HUDEP-2 (cell line): Measurements from ENCODE around the gene CD101.
"Not testable (repeated sequence)": the region's sequence is repeated elsewhere in the genome, so short reads cannot be mapped to it uniquely, and the experiment has no call there.

Experiments used
- DNase-seq, 76 experiments: peaks; one replicate each; lab custom pipeline; 2025; ENCODE audit not compliant: unreplicated experiment in 76 of 76; lab: John Stamatoyannopoulos, UW

Gene CD101, protein sequence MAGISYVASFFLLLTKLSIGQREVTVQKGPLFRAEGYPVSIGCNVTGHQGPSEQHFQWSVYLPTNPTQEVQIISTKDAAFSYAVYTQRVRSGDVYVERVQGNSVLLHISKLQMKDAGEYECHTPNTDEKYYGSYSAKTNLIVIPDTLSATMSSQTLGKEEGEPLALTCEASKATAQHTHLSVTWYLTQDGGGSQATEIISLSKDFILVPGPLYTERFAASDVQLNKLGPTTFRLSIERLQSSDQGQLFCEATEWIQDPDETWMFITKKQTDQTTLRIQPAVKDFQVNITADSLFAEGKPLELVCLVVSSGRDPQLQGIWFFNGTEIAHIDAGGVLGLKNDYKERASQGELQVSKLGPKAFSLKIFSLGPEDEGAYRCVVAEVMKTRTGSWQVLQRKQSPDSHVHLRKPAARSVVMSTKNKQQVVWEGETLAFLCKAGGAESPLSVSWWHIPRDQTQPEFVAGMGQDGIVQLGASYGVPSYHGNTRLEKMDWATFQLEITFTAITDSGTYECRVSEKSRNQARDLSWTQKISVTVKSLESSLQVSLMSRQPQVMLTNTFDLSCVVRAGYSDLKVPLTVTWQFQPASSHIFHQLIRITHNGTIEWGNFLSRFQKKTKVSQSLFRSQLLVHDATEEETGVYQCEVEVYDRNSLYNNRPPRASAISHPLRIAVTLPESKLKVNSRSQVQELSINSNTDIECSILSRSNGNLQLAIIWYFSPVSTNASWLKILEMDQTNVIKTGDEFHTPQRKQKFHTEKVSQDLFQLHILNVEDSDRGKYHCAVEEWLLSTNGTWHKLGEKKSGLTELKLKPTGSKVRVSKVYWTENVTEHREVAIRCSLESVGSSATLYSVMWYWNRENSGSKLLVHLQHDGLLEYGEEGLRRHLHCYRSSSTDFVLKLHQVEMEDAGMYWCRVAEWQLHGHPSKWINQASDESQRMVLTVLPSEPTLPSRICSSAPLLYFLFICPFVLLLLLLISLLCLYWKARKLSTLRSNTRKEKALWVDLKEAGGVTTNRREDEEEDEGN

DNA sequence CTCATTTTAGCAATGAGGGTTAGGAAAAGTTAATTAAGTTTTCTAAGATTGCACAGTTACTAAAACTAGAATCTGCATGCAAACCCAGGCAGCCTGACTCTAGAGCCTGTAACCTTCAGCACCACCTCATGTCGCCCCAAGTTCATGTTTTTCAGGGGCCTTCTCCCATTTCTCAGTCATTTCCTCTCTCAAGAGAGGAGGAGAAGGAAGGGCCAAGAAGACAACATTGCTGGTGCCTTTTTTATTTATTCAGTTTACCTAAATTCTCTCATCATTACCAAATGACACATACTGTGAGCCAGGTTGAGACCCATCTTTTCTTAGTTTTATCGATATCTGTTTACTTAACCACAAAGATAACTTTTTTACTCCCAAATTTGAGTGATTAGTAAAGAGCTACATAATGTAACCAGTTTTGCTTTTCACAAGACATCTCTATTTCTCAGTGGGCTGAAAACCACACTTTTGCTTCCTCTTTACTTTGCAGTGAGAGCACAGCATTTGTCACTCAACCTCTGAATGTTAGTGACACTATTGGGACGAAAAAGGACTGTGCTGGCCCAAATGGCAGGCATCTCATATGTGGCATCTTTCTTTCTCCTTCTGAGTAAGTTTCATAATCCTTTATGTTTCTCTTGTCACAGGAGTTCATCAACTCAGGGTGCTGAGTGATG is at the start of gene CD101:
CD101 (plus strand) TSS at position 507 of the 674 bp plus-strand sequence; CDS start at position 565, 58 bp downstream.
- DNase-seq, result no peak

DNA sequence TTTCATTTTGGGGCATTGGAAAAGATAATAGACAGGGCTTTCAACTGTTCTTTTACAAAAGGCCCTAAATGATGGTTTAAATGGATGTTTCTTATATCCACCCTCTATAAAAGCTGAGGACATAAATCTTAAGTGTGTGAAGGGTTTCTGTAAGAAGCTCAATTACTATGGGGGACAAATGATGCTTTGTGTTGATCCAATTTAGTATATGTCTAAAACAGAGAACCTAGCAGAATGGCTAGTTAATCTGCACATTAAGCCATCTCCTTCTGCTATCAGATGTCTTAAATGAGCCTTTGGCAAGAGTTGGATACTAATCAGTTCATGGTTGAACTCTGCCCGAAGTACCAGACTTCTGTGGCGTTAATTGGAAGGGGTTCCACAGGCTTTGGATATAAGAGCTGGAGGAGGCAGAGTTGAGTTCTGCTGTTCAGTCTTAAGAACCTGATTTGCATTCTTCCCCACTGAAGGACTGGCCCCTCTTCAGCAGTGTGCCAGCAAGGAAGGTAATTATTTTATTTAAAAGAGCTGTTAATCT is 48.8 kb upstream of the CD101 start:
- no peak for DNase-seq

DNA sequence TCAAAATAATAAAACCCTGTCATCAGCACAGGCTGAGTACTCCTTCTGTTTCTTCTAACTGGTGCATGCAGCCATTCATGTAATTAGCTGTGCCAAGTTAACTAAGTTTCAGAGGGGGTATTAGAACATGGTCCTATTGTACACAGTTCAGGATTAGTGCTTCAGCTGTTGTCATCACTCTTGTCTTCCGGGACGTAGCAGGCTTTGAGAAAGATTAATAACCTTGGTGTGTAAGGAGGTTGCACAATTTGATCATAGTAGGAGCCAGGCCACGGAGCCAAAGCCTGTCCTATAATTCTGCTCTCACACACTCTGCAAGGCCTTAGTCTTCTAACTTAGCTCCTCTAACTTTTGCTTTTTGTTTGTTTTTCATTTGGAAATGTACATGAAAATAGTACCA is 47.1 kb upstream of the CD101 start:
- DNase-seq, result no peak

DNA sequence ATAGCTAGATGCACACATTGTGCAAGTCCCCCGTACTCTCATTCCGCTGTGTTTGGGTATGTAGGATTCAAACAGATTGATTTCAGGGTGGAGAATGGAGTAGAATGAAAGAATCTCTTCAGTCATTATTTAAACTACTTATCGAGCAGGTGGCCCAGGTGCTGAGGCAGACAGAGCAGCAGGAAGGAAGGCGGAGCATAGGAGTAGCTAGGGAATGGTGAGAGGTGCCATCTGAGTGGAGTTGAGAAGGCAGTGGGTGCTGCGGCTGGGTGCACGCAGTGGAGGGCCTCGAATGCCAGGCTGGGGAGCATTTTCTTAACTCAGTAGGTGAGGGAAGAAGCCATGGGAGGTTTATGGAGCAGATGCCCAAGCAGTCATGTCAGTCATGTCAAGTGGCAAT is 45.2 kb upstream of the CD101 start:
- DNase-seq, result no peak

DNA sequence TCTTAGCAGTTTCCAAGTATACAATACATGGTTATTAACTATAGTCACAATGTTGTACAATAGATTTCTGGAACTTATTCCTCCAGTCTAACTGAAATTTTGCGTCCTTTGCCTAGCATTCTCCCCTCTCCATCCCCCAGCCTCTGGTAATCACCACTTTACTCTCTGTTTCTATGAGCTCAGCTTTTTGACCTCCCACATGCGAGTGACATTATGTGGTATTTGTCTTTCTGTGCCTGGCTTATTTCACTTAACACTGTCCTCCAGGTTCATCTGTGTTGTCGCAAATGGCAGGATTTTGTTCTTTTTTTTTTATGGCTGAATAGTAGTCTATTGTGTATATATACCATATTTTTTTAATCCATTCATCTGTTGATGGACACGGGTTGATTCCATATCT is 43.9 kb upstream of the CD101 start:
- no peak for DNase-seq

DNA sequence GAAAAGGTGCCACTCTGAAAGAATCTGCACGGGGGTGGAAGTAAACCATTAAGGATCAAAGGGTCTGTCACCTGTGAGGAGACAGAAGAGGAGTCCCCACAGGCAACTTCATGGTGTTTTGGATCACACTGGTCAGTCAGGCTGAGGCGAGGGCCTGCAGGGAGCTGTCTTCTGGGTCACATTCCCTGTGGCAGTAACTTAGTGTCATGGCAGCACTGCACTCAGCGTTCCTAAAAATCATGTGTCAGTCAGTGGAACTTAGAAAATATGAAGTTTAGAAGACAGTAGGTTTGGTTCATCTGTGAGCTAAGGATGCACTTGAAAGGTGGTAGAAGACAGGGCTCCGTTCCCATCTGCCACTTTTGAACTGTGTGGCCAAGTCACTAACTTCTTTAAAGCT is 43.5 kb upstream of the CD101 start:
- DNase-seq, result no peak

DNA sequence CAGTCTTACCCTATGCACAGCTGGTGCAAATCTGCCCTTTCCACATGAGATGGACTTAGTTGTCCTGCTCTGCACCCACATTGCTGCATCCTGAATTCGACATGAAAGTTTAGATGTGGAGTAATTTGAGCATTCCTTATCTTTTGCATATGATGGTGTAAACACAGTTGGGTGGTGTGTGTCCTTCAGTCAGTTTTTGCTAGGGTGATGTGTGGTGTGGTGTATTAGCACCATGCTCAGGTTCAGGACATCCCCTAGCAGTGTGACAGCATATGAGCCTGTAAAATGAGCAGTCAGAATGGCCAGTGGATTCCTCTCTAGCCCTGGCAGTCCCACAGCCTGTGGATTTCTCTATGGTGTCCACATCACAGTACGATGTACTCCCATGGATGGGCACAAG is 42.6 kb upstream of the CD101 start:
- DNase-seq, result no peak

DNA sequence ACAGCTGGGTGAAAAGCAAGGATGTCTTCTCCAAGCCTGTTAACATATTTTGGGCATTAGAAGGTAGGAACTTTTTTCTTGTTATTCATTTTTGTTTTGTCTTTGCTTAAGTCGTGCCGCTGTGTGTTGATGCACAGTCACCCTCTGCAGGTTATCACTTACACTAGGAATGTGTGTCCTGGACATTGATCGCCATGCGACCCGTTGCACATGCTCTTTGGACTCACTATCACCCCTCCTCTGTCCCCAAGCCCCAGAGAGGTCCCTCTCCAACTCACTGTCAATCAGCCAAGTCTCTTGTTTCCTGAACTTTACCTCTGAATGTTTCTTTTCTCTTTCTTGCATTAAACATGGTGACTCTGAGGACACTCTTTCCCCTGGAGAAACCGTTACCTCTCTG is 40.0 kb upstream of the CD101 start:
- no peak for DNase-seq

DNA sequence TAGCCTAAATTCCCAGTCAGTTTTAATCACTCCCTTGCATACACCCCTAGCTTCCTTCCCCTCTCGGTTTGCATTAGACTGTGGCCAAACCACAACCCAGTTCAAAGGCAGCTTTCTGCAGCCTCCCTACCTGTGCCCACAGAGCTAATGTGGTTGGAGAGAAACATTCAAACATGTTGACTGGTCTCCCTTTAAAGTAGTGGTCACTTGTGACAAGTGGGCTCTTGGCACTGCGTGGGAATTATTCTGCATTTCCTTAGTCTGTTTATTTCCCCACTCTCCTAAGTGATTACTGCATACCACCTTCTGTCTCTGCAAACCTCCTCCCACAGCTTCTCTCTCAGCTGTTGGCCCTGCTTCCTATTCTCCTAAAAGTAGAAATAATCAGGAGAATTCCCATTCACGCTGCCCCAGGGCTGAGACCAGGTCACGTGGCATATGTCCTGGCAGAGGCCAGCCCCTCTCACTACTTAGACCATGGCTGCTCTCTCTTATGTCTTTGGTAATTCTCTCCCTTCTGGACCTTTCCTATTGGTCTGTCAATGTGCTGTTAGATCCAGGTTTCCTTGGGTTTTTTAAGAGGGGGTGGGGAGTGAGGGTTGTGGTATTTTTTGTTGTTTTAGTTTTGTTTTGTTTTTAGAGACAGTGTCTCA is 38.4 kb upstream of the CD101 start:
- DNase-seq, result no peak

DNA sequence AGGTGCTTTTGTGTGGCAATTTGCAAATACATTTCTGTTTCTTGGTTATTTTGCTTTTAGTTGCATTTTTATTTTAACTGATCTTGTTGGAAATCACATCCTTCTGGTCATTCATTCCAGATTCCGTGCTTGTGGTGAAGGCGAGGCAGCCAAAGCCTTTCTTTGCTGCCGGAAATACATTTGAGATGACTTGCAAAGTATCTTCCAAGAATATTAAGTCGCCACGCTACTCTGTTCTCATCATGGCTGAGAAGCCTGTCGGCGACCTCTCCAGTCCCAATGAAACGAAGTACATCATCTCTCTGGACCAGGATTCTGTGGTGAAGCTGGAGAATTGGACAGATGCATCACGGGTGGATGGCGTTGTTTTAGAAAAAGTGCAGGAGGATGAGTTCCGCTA is 34.8 kb upstream of the CD101 start:
- no peak for DNase-seq

DNA sequence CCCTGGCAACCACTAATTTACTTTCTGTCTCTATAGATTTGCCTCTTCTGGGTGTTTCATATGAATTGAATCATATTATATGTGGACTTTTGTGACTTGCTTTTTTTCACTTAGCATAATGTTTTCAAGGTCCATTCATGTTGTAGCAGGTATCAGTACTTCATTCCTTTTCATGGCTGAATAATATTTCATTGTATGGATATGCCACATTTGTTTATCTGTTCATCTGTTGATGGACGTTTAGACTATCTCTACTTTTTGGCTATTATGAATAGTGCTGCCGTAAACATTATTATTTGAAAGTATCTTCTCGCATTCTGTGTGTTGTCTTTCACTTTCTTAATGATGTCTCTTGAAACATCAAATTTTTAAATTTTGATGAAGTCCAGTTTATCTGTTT is 32.8 kb upstream of the CD101 start:
- no peak for DNase-seq

DNA sequence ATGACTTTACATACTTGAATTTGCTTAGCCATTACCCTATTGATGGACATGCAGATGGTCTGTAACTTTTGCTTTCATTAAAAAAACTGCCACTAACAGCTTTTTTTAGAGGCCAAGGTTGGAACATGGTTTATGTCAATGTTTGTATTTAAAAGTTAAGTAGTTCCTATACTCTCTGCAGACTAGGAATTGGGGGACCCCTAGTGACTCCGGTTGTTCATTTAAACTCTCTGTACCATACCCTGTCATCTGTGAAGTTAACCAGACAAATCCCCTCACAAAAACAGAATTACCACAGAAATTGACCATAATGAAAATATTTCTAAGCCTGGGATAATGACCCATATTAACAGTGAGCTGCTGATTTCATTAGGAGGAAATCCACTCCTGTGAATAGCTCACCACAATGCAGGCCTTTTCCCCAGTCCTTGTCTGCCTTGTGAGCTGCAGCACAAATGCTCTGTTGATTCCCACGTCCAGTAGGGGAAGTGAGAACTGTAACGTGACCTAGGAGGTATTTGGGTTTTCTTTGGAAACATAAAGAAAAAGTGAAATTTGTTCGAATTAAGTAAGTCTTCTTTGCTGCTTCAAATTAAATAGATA is 30.2 kb upstream of the CD101 start:
- no peak for DNase-seq

DNA sequence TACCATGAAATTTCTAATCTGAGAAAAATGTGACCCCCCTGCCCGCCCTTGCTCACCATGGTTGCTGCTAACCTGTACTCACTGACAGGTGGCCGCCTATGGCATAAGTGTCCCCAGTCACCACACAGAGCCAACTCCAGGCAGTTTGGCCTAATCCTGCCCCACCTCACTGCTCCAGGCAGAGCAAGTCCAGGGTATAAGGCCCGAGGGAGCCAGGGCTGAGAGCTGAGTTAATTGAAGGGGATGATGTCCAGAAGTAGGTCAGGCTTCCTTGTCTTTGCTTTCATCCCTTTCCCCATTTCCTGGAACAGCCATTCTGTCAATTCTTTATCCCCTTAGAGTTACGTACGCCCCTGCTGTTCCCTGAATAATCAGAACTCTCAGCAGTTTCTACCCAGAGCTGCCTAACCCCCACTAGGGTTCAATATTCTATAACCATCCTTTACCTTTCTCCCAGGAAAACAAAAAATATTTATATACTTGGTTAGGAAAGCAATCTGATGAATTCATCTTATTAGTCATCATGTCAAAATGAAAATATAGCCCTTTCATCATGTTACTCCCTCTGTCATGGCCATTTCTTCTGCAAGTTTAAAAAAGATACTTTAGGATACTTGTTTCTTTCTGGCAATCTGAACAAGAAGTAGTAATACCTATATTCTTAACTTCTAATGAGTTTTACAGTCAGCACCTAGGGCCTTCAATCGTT is 29.4 kb upstream of the CD101 start:
- DNase-seq, result no peak

DNA sequence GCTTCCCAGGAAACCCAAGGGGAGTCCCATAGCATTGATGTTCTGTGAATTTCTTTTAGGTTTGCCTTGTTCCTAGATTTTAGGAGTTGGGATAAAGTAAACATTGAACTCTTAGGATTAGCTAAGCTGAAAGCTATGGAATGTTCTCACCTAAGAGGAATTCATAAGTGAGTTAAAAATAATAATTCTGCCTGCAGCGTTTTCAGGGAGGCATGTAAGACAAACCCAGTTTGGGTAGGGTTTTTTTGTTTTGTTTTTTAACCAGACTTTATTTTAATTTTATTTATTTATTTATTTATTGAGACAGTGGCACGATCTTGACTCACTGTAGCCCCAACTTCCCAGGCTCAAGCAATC is 28.9 kb upstream of the CD101 start:
- DNase-seq, result no peak

DNA sequence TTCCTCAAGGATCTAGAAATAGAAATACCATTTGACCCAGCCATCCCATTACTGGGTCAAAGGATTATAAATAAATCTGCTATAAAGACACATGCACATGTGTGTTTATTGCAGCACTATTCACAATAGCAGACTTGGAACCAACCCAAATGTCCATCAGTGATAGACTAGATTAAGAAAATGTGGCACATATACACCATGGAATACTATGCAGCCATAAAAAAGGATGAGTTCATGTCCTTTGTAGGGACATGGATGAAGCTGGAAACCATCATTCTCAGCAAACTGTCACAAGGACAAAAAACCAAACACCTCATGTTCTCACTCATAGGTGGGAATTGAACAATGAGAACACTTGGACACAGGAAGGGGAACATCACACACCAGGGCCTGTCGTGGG is 21.3 kb upstream of the CD101 start:
- DNase-seq, result not testable (repeated sequence)

DNA sequence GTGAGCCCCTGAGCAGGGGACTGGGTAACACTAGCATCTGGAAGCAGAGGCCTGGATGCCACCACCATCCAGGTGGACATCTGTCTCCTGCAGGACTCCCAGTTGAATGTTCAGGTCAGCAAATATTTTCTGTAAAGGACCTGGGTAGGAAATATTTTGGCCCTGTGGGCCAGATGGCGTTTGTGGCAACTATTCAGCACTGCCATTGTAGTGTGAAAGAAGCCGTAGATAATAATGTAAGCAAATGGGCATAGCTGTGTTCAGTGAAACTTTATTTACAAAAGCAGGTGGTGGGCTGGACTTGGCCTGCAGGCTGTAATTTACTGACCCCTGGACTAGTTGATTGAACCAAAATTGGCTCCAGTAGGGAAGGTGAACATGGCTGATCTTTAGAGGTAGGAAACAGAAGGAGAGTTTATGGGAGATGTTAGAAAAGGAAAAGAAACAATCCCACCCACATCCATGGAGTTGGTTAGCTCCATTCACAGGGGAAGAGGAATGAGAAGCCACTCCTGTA is 20.0 kb upstream of the CD101 start:
- no peak for DNase-seq

DNA sequence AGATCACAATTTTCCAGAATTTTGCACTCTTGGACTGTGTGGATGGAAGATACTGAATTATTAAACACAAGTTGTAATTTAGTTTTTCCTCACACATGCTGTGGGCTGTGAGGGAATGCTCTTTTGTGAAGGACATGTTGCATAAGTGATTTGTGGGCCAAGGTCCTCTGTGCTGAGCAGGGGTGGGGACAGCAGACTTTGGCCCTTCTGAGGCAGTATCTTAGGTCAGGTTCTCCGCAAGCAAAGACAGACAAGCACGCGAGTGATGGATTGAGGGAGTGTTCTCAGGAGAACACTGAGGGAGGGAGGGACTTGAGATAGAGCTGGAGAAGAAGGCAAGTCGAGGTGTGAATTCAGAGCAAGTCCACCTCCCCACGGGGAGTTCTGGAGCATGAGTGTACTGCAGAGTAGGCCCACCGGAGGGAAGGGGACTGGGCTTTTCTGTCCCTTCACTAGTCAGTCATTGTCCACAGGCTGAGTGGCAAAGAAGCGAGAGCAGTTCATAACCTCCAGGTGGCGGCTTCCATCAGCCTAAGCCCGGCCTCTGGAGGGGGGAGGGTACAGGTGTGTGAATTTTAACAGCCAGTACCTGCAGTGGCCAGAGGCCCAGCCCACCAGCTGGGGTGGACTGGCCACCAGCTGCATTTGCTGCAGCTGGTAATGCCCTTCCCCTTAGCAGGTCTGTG is 19.1 kb upstream of the CD101 start:
- DNase-seq, result no peak

DNA sequence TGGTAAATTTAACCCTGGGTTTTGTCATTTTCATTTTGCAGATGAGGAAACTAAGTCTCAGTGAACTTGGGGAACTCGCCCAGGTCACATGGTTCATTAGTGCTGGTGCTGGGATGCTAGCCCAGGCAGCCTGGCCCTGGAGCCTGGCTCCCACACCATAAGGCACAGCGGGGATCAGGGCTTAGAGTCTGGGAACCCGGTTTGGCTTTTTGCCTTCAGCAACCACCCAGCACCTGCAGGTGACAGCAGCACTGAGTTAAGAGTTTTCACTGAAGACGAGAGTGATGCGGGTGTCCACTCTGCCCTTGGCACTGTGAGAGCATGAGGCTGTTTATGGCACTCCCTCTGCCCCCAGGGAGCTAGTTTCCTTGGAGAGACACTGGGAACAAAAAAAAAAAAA is 18.4 kb upstream of the CD101 start:
- no peak for DNase-seq

DNA sequence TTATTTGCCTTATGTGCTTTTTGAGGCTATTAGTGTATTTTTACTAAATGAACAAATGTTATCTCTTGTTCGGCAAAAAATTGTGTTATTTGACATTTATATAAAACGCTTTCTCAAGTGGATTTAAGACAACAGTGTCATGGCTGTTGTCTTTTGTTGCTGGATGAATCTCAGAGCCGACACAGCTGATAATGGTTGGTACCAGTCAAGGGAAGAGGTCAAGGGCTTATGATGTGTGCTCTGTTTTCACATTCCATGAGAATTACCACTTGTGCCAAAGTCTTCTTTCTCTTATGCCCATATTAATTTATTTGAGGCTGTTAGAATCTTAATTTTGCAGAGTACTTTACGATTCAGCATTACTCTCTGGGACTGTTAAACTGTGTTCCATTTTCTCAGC is 17.9 kb upstream of the CD101 start:
- DNase-seq, result no peak
